ENCODE measurements around the gene UGT1A4. TPM values are rescaled to one million over a fixed set of nuclear protein-coding genes. Genes with fewer than 3 reads are reported as not detected.

UGT1A4 gene
- total RNA-seq, 1 donor from 2014 or later: not detected

- no peaks in the 10 kb centered on the region for H3K36me3 Mint-ChIP-seq
- peaks cover 7% of the 10 kb centered on the region for H3K27me3 Mint-ChIP-seq (ENCODE audit: low read depth)
- TF ChIP-seq, protein P1, sequence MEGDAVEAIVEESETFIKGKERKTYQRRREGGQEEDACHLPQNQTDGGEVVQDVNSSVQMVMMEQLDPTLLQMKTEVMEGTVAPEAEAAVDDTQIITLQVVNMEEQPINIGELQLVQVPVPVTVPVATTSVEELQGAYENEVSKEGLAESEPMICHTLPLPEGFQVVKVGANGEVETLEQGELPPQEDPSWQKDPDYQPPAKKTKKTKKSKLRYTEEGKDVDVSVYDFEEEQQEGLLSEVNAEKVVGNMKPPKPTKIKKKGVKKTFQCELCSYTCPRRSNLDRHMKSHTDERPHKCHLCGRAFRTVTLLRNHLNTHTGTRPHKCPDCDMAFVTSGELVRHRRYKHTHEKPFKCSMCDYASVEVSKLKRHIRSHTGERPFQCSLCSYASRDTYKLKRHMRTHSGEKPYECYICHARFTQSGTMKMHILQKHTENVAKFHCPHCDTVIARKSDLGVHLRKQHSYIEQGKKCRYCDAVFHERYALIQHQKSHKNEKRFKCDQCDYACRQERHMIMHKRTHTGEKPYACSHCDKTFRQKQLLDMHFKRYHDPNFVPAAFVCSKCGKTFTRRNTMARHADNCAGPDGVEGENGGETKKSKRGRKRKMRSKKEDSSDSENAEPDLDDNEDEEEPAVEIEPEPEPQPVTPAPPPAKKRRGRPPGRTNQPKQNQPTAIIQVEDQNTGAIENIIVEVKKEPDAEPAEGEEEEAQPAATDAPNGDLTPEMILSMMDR (IDR thresholded peaks at IDR 0.05; ENCODE audit: unreplicated experiment): no peak
- peaks cover 5% of the 10 kb centered on the region for H3K9me3 Mint-ChIP-seq
- no peak overlapping the region for H3K4me3 Mint-ChIP-seq
- no peak for DNase-seq (ENCODE audit: low spot score in 2 of 2, unreplicated experiment in 2 of 2)
- H3K27ac Mint-ChIP-seq: no peak overlapping the region
- peaks cover 14% of the 10 kb centered on the region for H3K4me1 Mint-ChIP-seq
Measured at GRCh38 chr2:233821196-233821595, 102.7 kb downstream of the UGT1A4 start.

DNA sequence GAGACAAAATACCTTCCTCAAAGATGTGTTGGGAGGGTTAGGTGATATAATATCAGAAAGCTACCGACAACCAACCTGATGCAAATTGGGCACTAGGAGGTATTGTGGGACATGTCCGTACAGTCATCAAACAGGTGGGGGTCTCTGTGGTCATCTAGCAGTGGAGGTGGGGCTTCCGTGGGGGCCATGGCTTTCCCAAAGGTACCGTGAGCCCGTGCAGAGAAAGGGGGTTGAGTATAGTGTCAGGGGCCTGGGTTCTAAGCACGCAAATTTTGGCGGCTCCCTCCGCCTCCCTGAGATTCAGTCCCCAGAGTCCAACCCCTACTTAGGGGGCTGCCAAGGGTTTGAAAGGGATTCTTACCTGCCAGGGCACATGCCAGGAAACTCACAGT is 103.2 kb downstream of the UGT1A4 start:
- TF ChIP-seq, protein P1 (IDR thresholded peaks at IDR 0.05; ENCODE audit: unreplicated experiment): no peak
- H3K36me3 Mint-ChIP-seq: no peaks in the 10 kb centered on the region
- peaks cover 7% of the 10 kb centered on the region for H3K27me3 Mint-ChIP-seq (ENCODE audit: low read depth)
- no peak overlapping the region for H3K4me3 Mint-ChIP-seq
- DNase-seq (ENCODE audit: low spot score in 2 of 2, unreplicated experiment in 2 of 2): peak in 1 of 2 experiments; percentile 25
- H3K9me3 Mint-ChIP-seq: peaks cover 7% of the 10 kb centered on the region
- H3K27ac Mint-ChIP-seq: no peak overlapping the region
- peaks cover 9% of the 10 kb centered on the region for H3K4me1 Mint-ChIP-seq

GRCh38 chr2:233822101-233822771 is 103.7 kb downstream of the UGT1A4 start:
- no peak overlapping the region for H3K4me3 Mint-ChIP-seq
- H3K27ac Mint-ChIP-seq: no peak overlapping the region
- TF ChIP-seq, protein P1 (IDR thresholded peaks at IDR 0.05; ENCODE audit: unreplicated experiment): no peak
- no peaks in the 10 kb centered on the region for H3K36me3 Mint-ChIP-seq
- peaks cover 9% of the 10 kb centered on the region for H3K9me3 Mint-ChIP-seq
- H3K27me3 Mint-ChIP-seq (ENCODE audit: low read depth): peaks cover 7% of the 10 kb centered on the region
- peaks cover 3% of the 10 kb centered on the region for H3K4me1 Mint-ChIP-seq
- peak in 1 of 2 experiments; percentile 7 for DNase-seq (ENCODE audit: low spot score in 2 of 2, unreplicated experiment in 2 of 2)

Other genes starting within 250 kb of the UGT1A4 start
- gene USP40, start 152.0 kb upstream of the UGT1A4 start, total RNA-seq: 48.7 to 51.0 TPM (median 50.0 TPM) in 3 replicates
- not detected in 3 replicates for gene UGT1A8, start 101.1 kb upstream of the UGT1A4 start, total RNA-seq
- not detected in 3 replicates for gene UGT1A10, start 82.3 kb upstream of the UGT1A4 start, total RNA-seq
- not detected in 3 replicates for gene UGT1A9, start 46.8 kb upstream of the UGT1A4 start, total RNA-seq
- not detected in 3 replicates for gene UGT1A7, start 36.8 kb upstream of the UGT1A4 start, total RNA-seq
- not detected in 3 replicates for gene UGT1A6, start 25.8 kb upstream of the UGT1A4 start, total RNA-seq
- not detected in 3 replicates for gene UGT1A5, start 5.8 kb upstream of the UGT1A4 start, total RNA-seq
- not detected in 3 replicates for gene UGT1A3, start 10.3 kb downstream of the UGT1A4 start, total RNA-seq
- gene UGT1A1, start 41.5 kb downstream of the UGT1A4 start, total RNA-seq: not detected in 3 replicates
- gene MROH2A, start 59.6 kb downstream of the UGT1A4 start, total RNA-seq: not detected in 3 replicates
- gene HJURP, start 135.8 kb downstream of the UGT1A4 start, total RNA-seq: 13.5 to 19.4 TPM (median 17.6 TPM) in 3 replicates
- gene TRPM8, start 198.6 kb downstream of the UGT1A4 start, total RNA-seq: not detected in 3 replicates

Measured in mesothelial cell of epicardium (in vitro differentiated cells).